Measurements from ENCODE around the gene SLC9C1. TPM values are rescaled to one million over a fixed set of nuclear protein-coding genes. Genes with fewer than 3 reads are reported as not detected.

The SLC9C1 gene
- polyA plus RNA-seq, 1 experiment, result not detected

DNA sequence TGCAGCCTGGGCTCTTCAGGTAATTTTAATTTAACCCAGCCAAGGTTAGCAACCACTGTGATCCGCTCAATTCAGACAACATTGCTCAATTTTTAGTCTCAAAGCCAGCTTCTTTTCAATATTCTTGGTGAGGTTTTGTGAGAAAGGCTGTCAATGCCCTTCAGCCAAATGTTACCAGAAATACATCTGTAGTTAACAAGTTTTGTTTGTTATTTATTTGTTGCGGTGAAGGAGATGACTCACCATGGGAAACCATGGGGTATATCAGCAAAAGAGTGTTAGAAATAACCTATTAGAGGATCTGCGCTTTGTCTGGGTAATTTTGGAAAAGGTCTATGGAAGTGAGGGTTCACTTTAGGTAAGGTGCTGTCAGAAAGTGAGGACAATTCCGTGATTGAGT is 5.0 kb downstream of the SLC9C1 start:
- no peaks in the 10 kb centered on the region for H3K9me3 ChIP-seq (ENCODE audit: control insufficient read depth, insufficient read depth, low read length)
- no peak overlapping the region for H3K27ac ChIP-seq (ENCODE audit: low read depth, low read length)
- H3K4me3 ChIP-seq (ENCODE audit: low read depth, low read length), result no peak overlapping the region
- H3K27me3 ChIP-seq (ENCODE audit: control insufficient read depth, insufficient read depth, low read length), result no peaks in the 10 kb centered on the region
- ChIA-PET CTCF (interaction anchor here (1.1 kb wide), 1 partner anchor 242 kb away, joined by 5 read pairs; no protein-coding TSS in a partner anchor), POLR2A (no interaction called here)
- DNase-seq (ENCODE audit: low read depth, low spot score), result no peak
- TF ChIP-seq CTCF (IDR thresholded peaks at IDR 0.05; ENCODE audit: low read depth, low read length), result no peak

DNA sequence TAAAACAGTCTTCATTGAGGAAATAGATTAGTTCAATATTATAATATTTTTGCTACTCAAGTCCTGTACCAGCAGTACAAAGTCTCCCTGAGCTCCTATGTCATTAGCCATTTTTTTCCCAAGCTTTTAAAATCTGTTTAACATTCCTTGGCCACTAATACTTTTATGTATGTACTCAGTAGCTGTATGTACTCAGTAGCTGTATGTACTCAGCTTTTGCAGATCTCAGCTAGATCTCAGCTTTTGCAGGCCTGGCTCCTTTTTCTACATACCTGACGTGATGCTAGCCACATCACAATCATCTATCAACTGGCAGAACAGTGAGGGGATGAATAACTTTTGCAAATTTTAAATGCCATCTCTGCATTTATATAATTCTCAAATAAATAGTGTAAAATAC is 13.8 kb downstream of the SLC9C1 start:
- Histone ChIP-seq H3K4me3 (ENCODE audit: low read depth, low read length) (no peak overlapping the region), H3K27ac (ENCODE audit: low read depth, low read length) (no peak overlapping the region), H3K27me3 (ENCODE audit: control insufficient read depth, insufficient read depth, low read length) (no peaks in the 10 kb centered on the region), H3K9me3 (ENCODE audit: control insufficient read depth, insufficient read depth, low read length) (no peaks in the 10 kb centered on the region)
- POLR2A ChIA-PET, result no interaction called here
- TF ChIP-seq CTCF (IDR thresholded peaks at IDR 0.05; ENCODE audit: low read depth, low read length), result no peak
- CTCF ChIA-PET, result interaction anchor here (0.7 to 1.1 kb wide), 2 partner anchors 9 to 13 kb away, joined by 3 to 5 read pairs; no protein-coding TSS in a partner anchor
- DNase-seq (ENCODE audit: low read depth, low spot score), result no peak

DNA sequence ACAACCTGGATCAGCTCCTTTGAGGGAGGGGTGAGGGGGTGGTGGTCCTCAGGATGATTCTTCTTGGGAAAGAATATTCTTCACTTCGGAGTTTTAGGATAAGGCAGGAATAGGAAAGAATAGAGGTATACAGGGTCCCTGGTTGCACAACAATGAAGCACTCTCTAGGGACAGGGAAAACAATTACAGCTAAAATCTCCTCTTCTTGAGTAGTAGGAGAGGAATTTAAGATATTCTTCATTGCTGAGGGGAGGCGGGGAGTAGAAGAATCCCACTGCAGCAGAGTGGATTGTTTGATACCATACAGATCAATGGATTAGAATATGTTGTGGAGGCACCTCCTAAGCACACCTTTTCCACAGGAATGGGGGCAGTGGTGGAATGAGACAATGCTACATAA is 20.5 kb downstream of the SLC9C1 start:
- DNase-seq (ENCODE audit: low read depth, low spot score), result no peak
- Histone ChIP-seq H3K27me3 (ENCODE audit: control insufficient read depth, insufficient read depth, low read length) (no peaks in the 10 kb centered on the region), H3K9me3 (ENCODE audit: control insufficient read depth, insufficient read depth, low read length) (no peaks in the 10 kb centered on the region), H3K27ac (ENCODE audit: low read depth, low read length) (no peak overlapping the region), H3K4me3 (ENCODE audit: low read depth, low read length) (no peak overlapping the region)
- POLR2A ChIA-PET, result no interaction called here
- no peak for TF ChIP-seq CTCF (IDR thresholded peaks at IDR 0.05; ENCODE audit: low read depth, low read length)
- CTCF ChIA-PET, result interaction anchor here (1.3 to 3.1 kb wide), 2 partner anchors 19 to 162 kb away, joined by 4 to 14 read pairs; partner anchors contain the start of gene SLC9C1

GRCh38 chr3:112261742-112262141 is 32.3 kb downstream of the SLC9C1 start:
- no peak for DNase-seq (ENCODE audit: low read depth, low spot score)
- H3K9me3 ChIP-seq (ENCODE audit: control insufficient read depth, insufficient read depth, low read length), result no peaks in the 10 kb centered on the region
- CTCF ChIA-PET, result no interaction called here
- H3K27me3 ChIP-seq (ENCODE audit: control insufficient read depth, insufficient read depth, low read length), result no peaks in the 10 kb centered on the region
- TF ChIP-seq CTCF (IDR thresholded peaks at IDR 0.05; ENCODE audit: low read depth, low read length), result no peak
- H3K4me3 ChIP-seq (ENCODE audit: low read depth, low read length), result no peak overlapping the region
- H3K27ac ChIP-seq (ENCODE audit: low read depth, low read length), result no peak overlapping the region
- POLR2A ChIA-PET, result no interaction called here

- H3K4me3 ChIP-seq (ENCODE audit: low read depth, low read length), result no peak overlapping the region
- H3K9me3 ChIP-seq (ENCODE audit: control insufficient read depth, insufficient read depth, low read length), result no peaks in the 10 kb centered on the region
- H3K27me3 ChIP-seq (ENCODE audit: control insufficient read depth, insufficient read depth, low read length), result no peaks in the 10 kb centered on the region
- POLR2A ChIA-PET, result no interaction called here
- CTCF ChIA-PET, result no interaction called here
- H3K27ac ChIP-seq (ENCODE audit: low read depth, low read length), result no peak overlapping the region
- DNase-seq (ENCODE audit: low read depth, low spot score), result no peak
- TF ChIP-seq CTCF (IDR thresholded peaks at IDR 0.05; ENCODE audit: low read depth, low read length), result no peak
Observed at GRCh38 chr3:112260563-112260962, 33.5 kb downstream of the SLC9C1 start.

Measured in AG04450 (cell line).